HCT116 (cell line): ENCODE data around the gene FANK1. TPM values are rescaled to one million over a fixed set of nuclear protein-coding genes. Genes with fewer than 3 reads are reported as not detected.

Experiments used
- ATAC-seq: fragments of 200-7000 bp; cut with Tn5 transposase; 2 replicates; pipeline ENCODE4 v1.9.1; 2020; ENCODE audit warnings: mild to moderate bottlenecking, moderate library complexity
- BruUV-seq: library from RNA; stranded (reverse); fragments of 400-500 nt; replicated peaks from 2 replicates; lab custom pipeline; 2021; lab: Mats Ljungman, UMichigan
- CTCF ChIA-PET: fragments of 300-600 bp; sonication (Branson Sonifier 250); formaldehyde crosslinking; loops from one replicate; lab custom pipeline; 2021; ENCODE audit warnings: antibody characterized with exemption; lab: Charles Lee
- POLR2A ChIA-PET: fragments of 300-600, 350-600 bp; sonication (Branson Sonifier 250); formaldehyde crosslinking; loops from one replicate; lab custom pipeline; 2021; ENCODE audit warnings: antibody characterized with exemption; lab: Charles Lee
- RAD21 ChIA-PET, 2 experiments: fragments of 300-600 bp; sonication (Branson Sonifier 250); formaldehyde crosslinking; loops; one replicate each; lab custom pipeline; 2023; ENCODE audit warnings: low total read pairs in 2 of 2; ENCODE audit not compliant: uncharacterized antibody in 2 of 2, unreplicated experiment in 2 of 2, low non-redundant PET in 1 of 2; lab: Charles Lee
- DNase-seq: peaks from one replicate; pipeline ENCODE4 v3.0.0-alpha.2; 2010; ENCODE audit warnings: low read depth, low spot score
- H2AFZ ChIP-seq: fragments of 200-600 bp; shearing (Covaris generic), sonication (generic); 2 replicates; pipeline ENCODE4 v1.6.1; 2017; ENCODE audit warnings: low read depth, mixed run types, mixed read lengths, antibody characterized with exemption, low read length; ENCODE audit not compliant: poor library complexity, severe bottlenecking
- H3K27ac ChIP-seq: 2 replicates; pipeline ENCODE4 v1.5.1; 2012; ENCODE audit warnings: low read depth, low read length
- H3K27me3 ChIP-seq: fragments of 200-600 bp; sonication (generic); 2 replicates; pipeline ENCODE4 v1.6.1; 2016; ENCODE audit warnings: mixed run types, low read length, mixed read lengths; ENCODE audit not compliant: insufficient read depth
- H3K36me3 ChIP-seq, 2 experiments: fragments of 200-500 bp in 1 of 2; fragments of 200-600 bp in 1 of 2; sonication (Bioruptor generic) in 1 of 2; sonication (generic) in 1 of 2; 2 replicates each; pipeline versions ENCODE4 v1.5.1 to v1.6.1; 2014 to 2016; ENCODE audit warnings: low read length in 2 of 2, inconsistent platforms in 1 of 2, mixed read lengths in 1 of 2, mixed run types in 1 of 2; ENCODE audit not compliant: insufficient read depth in 2 of 2, control insufficient read depth in 1 of 2
- H3K4me1 ChIP-seq, 2 experiments: fragments of 200-600 bp in 1 of 2; sonication (generic) in 1 of 2; 2 replicates each; pipeline versions ENCODE4 v1.5.1 to v1.6.1; 2012 to 2017; ENCODE audit warnings: low read length in 2 of 2, inconsistent platforms in 1 of 2, mild to moderate bottlenecking in 1 of 2, mixed read lengths in 1 of 2, mixed run types in 1 of 2, moderate library complexity in 1 of 2; ENCODE audit not compliant: insufficient read depth in 2 of 2, control insufficient read depth in 1 of 2
- H3K4me2 ChIP-seq: fragments of 200-600 bp; sonication (generic); 2 replicates; pipeline ENCODE4 v1.6.1; 2017; ENCODE audit warnings: mixed run types, low read length, mixed read lengths
- H3K4me3 ChIP-seq, 2 experiments: fragments of 200-600 bp in 1 of 2; sonication (generic) in 1 of 2; replicated peaks in 1 of 2; 2 replicates each; pipeline ENCODE4 v1.5.1; 2011 to 2016; ENCODE audit warnings: low read length in 2 of 2, control low read depth in 1 of 2, low read depth in 1 of 2, mild to moderate bottlenecking in 1 of 2, mixed read lengths in 1 of 2, mixed run types in 1 of 2
- H3K79me2 ChIP-seq: fragments of 200-600 bp; sonication (generic); 2 replicates; pipeline ENCODE4 v1.6.1; 2017; ENCODE audit warnings: mild to moderate bottlenecking, mixed run types, low read length, moderate library complexity, mixed read lengths; ENCODE audit not compliant: insufficient read depth
- H3K9ac ChIP-seq: fragments of 200-600 bp; sonication (generic); 2 replicates; pipeline ENCODE4 v1.6.1; 2016; ENCODE audit warnings: low read length, mixed read lengths
- H3K9me2 ChIP-seq: fragments of 200-600 bp; sonication (generic), shearing (Covaris generic); 2 replicates; pipeline ENCODE4 v1.6.1; 2017; ENCODE audit warnings: mixed run types, mild to moderate bottlenecking, moderate library complexity; ENCODE audit not compliant: insufficient read depth
- H3K9me3 ChIP-seq, 2 experiments: fragments of 200-500 bp in 1 of 2; fragments of 200-600 bp in 1 of 2; sonication (Bioruptor generic) in 1 of 2; sonication (generic) in 1 of 2; 2 replicates each; pipeline ENCODE4 v1.6.1; 2014 to 2017; ENCODE audit warnings: low read length in 2 of 2, mixed read lengths in 2 of 2, inconsistent platforms in 1 of 2, low read depth in 1 of 2, mild to moderate bottlenecking in 1 of 2, mixed run types in 1 of 2, moderate library complexity in 1 of 2; ENCODE audit not compliant: control insufficient read depth in 1 of 2, insufficient read depth in 1 of 2
- H4K20me1 ChIP-seq: fragments of 200-600 bp; sonication (generic), shearing (Covaris generic); 2 replicates; pipeline ENCODE4 v1.6.1; 2017; ENCODE audit warnings: mixed run types, mild to moderate bottlenecking, moderate library complexity; ENCODE audit not compliant: insufficient read depth
- ATF3 ChIP-seq: IDR thresholded peaks from 2 replicates; pipeline ENCODE4 v1.6.1; 2012
- CEBPB ChIP-seq: IDR thresholded peaks from 2 replicates; pipeline ENCODE4 v1.6.1; 2012; ENCODE audit warnings: low read depth
- FOSL1 ChIP-seq: IDR thresholded peaks from 2 replicates; pipeline ENCODE4 v1.6.1; 2012; ENCODE audit warnings: low read depth
- JUND ChIP-seq: IDR thresholded peaks from 2 replicates; pipeline ENCODE4 v1.6.1; 2012
- POLR2A ChIP-seq: IDR thresholded peaks from 2 replicates; pipeline ENCODE4 v1.7.0; 2011; ENCODE audit warnings: borderline replicate concordance; ENCODE audit not compliant: insufficient read depth, insufficient read length; ENCODE audit errors: extremely low read depth
- REST ChIP-seq: IDR thresholded peaks from 2 replicates; pipeline ENCODE4 v1.6.1; 2012; ENCODE audit warnings: low read depth
- SIN3A ChIP-seq: IDR thresholded peaks from 2 replicates; pipeline ENCODE4 v1.6.1; 2012; ENCODE audit warnings: low read depth
- SRF ChIP-seq: IDR thresholded peaks from 2 replicates; pipeline ENCODE4 v1.6.1; 2012; ENCODE audit warnings: low read depth
- ZNF274 ChIP-seq: fragments of 200-500 bp; sonication (Bioruptor generic); IDR thresholded peaks from 2 replicates; pipeline ENCODE4 v1.6.1; 2014; ENCODE audit warnings: mild to moderate bottlenecking, low read depth, low read length, inconsistent platforms
- intact Hi-C: fragments of 100-400 bp; cut with micrococcal nuclease; formaldehyde crosslinking; loops from 2 replicates; pipeline ENCODE4 v1.10.0; 2022
- total RNA-seq: library from RNA; stranded (reverse); gene quantifications from one replicate; pipeline ENCODE4 v1.2.1, GENCODE V29; 2021; ENCODE audit not compliant: unreplicated experiment
- TF ChIP-seq, protein P1 (sequence below): IDR thresholded peaks from 2 replicates; pipeline ENCODE4 v1.6.1; 2011; ENCODE audit warnings: mild to moderate bottlenecking, low read length, moderate library complexity; ENCODE audit not compliant: insufficient replicate concordance; ENCODE audit errors: extremely low read depth

Gene FANK1
- total RNA-seq, 1 experiment from 2014 or later: 5.4 TPM

GRCh38 chr10:125878957-125879835 is 17.2 kb upstream of the FANK1 start (continued):
- TF ChIP-seq, protein P1, sequence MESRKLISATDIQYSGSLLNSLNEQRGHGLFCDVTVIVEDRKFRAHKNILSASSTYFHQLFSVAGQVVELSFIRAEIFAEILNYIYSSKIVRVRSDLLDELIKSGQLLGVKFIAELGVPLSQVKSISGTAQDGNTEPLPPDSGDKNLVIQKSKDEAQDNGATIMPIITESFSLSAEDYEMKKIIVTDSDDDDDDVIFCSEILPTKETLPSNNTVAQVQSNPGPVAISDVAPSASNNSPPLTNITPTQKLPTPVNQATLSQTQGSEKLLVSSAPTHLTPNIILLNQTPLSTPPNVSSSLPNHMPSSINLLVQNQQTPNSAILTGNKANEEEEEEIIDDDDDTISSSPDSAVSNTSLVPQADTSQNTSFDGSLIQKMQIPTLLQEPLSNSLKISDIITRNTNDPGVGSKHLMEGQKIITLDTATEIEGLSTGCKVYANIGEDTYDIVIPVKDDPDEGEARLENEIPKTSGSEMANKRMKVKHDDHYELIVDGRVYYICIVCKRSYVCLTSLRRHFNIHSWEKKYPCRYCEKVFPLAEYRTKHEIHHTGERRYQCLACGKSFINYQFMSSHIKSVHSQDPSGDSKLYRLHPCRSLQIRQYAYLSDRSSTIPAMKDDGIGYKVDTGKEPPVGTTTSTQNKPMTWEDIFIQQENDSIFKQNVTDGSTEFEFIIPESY: no peak
- TF ChIP-seq JUND (peak; percentile 96), SRF (peak; percentile 80), FOSL1 (peak; percentile 99), CEBPB (peak; percentile 72; the same call in 1 of the 2 replicates), POLR2A (no peak), SIN3A (peak; percentile 63)

DNA sequence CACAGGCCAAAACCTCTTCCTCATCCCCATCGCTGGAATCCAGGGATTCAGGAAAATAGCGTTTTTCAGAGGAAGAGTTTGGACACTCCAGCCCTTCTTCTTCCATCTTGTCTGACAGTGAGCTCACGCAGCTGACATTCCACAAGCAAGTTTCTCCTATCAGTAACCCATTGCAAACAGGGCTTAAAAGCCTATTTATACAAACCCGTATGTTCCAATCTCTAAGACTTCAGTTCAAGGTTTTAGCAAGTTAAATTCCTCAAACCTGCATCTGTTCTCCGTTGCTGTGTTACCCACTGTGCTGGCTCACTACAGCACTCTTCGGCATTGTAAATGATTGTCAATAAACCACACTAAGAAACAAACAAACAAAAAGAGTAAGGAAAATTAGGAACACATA is 15.6 kb upstream of the FANK1 start:
- TF ChIP-seq ATF3: no peak
- no peak for TF ChIP-seq REST
- TF ChIP-seq ZNF274: no peak
- TF ChIP-seq CEBPB: no peak
- Histone ChIP-seq H3K27me3 (no peaks in the 10 kb centered on the region), H3K9ac (no peak overlapping the region), H3K9me2 (0 out of 2 replicates have a peak, but pooled peaks cover 5% of the 10 kb centered on the region), H3K4me2 (no peak overlapping the region), H3K4me1 (peaks cover 28 to 41% of the 10 kb centered on the region in 2 experiments), H3K27ac (no peak overlapping the region), H4K20me1 (no peaks in the 10 kb centered on the region), H3K36me3 (peaks cover 4 to 25% of the 10 kb centered on the region in 2 experiments), H3K79me2 (peaks cover 6% of the 10 kb centered on the region; the same call in 1 of the 2 replicates), H3K9me3 (peaks cover 0 to 8% of the 10 kb centered on the region in 2 experiments; a peak in 1 of 4 replicates), H3K4me3 (no peak overlapping the region), H2AFZ (no peak overlapping the region)
- no peak for ATAC-seq
- RAD21 ChIA-PET: no interaction called here
- DNase-seq: no peak
- POLR2A ChIA-PET: no interaction called here
- CTCF ChIA-PET: no interaction called here
- no TSS peak for BruUV-seq
- intact Hi-C loops: no loop called here
